WERI-Rb-1 (cell line): Measurements from ENCODE around the gene CCBE1.

ENCODE experiments used
- DNase-seq: peaks from one replicate; pipeline ENCODE4 v3.0.0-alpha.2; 2020
- H3K27ac ChIP-seq: fragments of 250-450 bp; sonication (Bioruptor Pico); 2 replicates; pipeline ENCODE4 v1.5.1; 2020; ENCODE audit warnings: mild to moderate bottlenecking, moderate library complexity
- H3K27me3 ChIP-seq: fragments of 250-450 bp; sonication (Bioruptor Pico); 2 replicates; pipeline ENCODE4 v1.5.1; 2021; ENCODE audit warnings: mild to moderate bottlenecking, low read depth, moderate library complexity; ENCODE audit not compliant: insufficient read depth, severe bottlenecking
- H3K36me3 ChIP-seq: fragments of 250-450 bp; sonication (Bioruptor Pico); 2 replicates; pipeline ENCODE4 v1.5.1; 2020; ENCODE audit warnings: mild to moderate bottlenecking, moderate library complexity
- H3K4me3 ChIP-seq: 2 replicates; pipeline ENCODE4 v1.5.1; 2011; ENCODE audit warnings: low read depth, mild to moderate bottlenecking, control low read depth, low read length
- H3K9me3 ChIP-seq: fragments of 250-450 bp; sonication (Bioruptor Pico); 2 replicates; pipeline ENCODE4 v1.5.1; 2021; ENCODE audit warnings: mild to moderate bottlenecking, moderate library complexity; ENCODE audit not compliant: severe bottlenecking
- TF ChIP-seq, protein P1 (sequence below): IDR thresholded peaks from 2 replicates; pipeline ENCODE4 v1.5.1; 2011; ENCODE audit warnings: low read depth, mild to moderate bottlenecking, control low read depth, inconsistent platforms, low read length

The CCBE1 gene

DNA sequence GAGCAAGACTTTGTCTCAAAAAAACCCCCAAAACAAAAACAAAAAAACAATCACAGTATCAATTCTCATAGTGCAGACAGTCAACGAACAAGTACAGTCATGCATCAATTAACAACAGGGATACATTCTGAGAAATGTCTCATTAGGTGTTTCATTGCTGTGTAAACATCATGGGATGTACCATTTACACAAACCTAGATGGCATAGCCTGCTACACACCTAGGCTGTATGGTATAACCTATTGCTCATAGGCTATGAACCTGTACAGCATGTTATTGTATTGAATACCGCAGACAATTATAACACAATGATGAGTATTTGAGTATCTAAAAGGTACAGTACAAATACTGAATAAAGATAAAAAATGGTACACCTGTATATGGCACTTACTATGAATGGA lies 270.4 kb downstream of the CCBE1 start:
- no peak overlapping the region; the same call in 1 of the 2 replicates for H3K27ac ChIP-seq
- TF ChIP-seq, protein P1, sequence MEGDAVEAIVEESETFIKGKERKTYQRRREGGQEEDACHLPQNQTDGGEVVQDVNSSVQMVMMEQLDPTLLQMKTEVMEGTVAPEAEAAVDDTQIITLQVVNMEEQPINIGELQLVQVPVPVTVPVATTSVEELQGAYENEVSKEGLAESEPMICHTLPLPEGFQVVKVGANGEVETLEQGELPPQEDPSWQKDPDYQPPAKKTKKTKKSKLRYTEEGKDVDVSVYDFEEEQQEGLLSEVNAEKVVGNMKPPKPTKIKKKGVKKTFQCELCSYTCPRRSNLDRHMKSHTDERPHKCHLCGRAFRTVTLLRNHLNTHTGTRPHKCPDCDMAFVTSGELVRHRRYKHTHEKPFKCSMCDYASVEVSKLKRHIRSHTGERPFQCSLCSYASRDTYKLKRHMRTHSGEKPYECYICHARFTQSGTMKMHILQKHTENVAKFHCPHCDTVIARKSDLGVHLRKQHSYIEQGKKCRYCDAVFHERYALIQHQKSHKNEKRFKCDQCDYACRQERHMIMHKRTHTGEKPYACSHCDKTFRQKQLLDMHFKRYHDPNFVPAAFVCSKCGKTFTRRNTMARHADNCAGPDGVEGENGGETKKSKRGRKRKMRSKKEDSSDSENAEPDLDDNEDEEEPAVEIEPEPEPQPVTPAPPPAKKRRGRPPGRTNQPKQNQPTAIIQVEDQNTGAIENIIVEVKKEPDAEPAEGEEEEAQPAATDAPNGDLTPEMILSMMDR, result no peak
- no peaks in the 10 kb centered on the region for H3K9me3 ChIP-seq
- H3K36me3 ChIP-seq, result no peaks in the 10 kb centered on the region
- no peak overlapping the region for H3K4me3 ChIP-seq
- no peak for DNase-seq
- no peaks in the 10 kb centered on the region for H3K27me3 ChIP-seq

GRCh38 chr18:59423259-59423658 lies 274.0 kb downstream of the CCBE1 start:
- DNase-seq, result no peak
- H3K27me3 ChIP-seq, result no peaks in the 10 kb centered on the region
- no peak overlapping the region for H3K27ac ChIP-seq

DNA sequence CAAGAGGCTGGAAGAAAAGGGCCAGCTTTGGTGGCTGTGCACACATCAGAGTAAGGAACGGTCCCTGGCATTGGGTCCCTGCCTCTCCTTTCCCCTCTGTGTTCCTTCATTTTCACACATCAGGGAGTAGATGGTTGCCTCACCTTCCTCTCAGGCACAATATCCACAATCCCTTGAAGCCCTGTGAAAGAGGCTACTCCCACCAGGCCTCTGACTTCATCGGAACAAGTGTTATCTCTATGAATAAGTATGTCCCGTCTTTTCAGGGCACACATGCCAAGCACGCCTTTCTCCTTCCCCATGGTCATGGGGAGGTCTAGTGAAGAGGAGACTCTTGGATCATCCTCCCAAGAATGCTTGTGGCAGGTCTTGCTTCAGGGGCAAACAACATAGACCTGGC lies 277.0 kb downstream of the CCBE1 start:
- no peak overlapping the region for H3K27ac ChIP-seq
- no peaks in the 10 kb centered on the region for H3K36me3 ChIP-seq
- peaks cover 2% of the 10 kb centered on the region for H3K9me3 ChIP-seq
- DNase-seq, result no peak
- no peak overlapping the region for H3K4me3 ChIP-seq
- TF ChIP-seq, protein P1, result no peak
- H3K27me3 ChIP-seq, result no peaks in the 10 kb centered on the region

More at GRCh38 chr18:59423259-59423658, 274.0 kb downstream of the CCBE1 start:
- no peaks in the 10 kb centered on the region for H3K36me3 ChIP-seq
- no peaks in the 10 kb centered on the region for H3K9me3 ChIP-seq
- TF ChIP-seq, protein P1, result no peak
- no peak overlapping the region for H3K4me3 ChIP-seq

GRCh38 chr18:59419386-59419785 lies 277.8 kb downstream of the CCBE1 start:
- H3K4me3 ChIP-seq, result no peak overlapping the region
- no peaks in the 10 kb centered on the region for H3K36me3 ChIP-seq
- no peaks in the 10 kb centered on the region for H3K27me3 ChIP-seq
- no peak for DNase-seq
- no peak overlapping the region for H3K27ac ChIP-seq
- TF ChIP-seq, protein P1, result no peak
- H3K9me3 ChIP-seq, result peaks cover 2% of the 10 kb centered on the region

- peaks cover 2% of the 10 kb centered on the region for H3K9me3 ChIP-seq
- no peaks in the 10 kb centered on the region for H3K27me3 ChIP-seq
- H3K27ac ChIP-seq, result no peak overlapping the region
- no peak for DNase-seq
- H3K4me3 ChIP-seq, result no peak overlapping the region
- no peaks in the 10 kb centered on the region for H3K36me3 ChIP-seq
- TF ChIP-seq, protein P1, result no peak
These were observed 280.4 kb downstream of the CCBE1 start for GRCh38 chr18:59416818-59417217.

DNA sequence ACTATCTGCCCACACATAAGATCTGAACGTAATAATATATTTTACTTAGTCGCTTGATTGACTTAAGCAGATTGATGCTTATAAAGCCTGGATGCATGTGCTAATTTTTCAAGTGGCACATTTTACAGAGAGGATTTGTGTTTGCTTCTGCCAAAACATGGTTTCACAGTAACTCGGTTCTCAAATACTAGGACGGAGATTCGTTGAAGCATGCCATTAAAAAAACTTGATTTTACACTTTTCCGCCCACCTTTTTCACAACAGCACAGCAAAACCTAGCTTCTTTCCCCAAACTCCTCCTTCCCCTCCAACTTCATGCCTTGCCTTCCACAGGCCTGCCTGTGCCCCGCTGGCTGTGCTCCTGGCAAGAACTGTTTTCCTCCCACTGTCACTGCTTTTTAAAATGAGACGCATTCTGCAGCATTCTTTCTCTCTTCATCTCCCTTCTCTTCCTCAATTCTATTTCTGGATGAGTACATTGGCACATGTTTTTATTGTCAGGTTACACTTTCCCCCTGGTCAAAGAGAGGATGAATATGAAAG lies 283.0 kb downstream of the CCBE1 start:
- no peak overlapping the region for H3K27ac ChIP-seq
- no peaks in the 10 kb centered on the region for H3K36me3 ChIP-seq
- H3K4me3 ChIP-seq, result no peak overlapping the region
- H3K27me3 ChIP-seq, result no peaks in the 10 kb centered on the region
- TF ChIP-seq, protein P1, result no peak
- no peak for DNase-seq
- H3K9me3 ChIP-seq, result peaks cover 2% of the 10 kb centered on the region
